HG02610 (cell line): ENCODE data around the gene PARD3B.

Experiments
- ATAC-seq: cut with Tn5 transposase; IDR thresholded peaks from one replicate; pipeline ENCODE4 v1.9.1; 2021; ENCODE audit warnings: mild to moderate bottlenecking, moderate library complexity; ENCODE audit not compliant: unreplicated experiment

PARD3B gene

DNA sequence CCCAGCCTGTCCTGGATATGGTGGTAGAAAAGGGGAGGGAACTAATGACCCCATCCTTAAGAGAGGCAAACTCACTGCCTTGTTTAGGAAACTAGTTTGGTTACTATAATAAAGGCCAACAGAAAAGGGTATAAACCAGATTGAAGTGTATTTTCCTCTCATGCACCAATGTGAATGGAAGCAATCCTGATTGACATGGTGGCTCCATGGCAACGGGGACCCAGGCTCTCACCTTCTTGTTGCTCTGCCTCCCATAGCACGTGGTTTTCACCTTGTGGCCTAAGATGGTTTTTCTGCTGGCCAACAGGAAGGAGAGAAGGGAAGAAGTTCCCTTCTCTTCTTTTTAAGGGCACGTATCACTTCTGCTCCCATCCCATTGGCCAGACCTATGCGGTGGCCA is 1069.7 kb downstream of the PARD3B start:
- ATAC-seq, result no peak

DNA sequence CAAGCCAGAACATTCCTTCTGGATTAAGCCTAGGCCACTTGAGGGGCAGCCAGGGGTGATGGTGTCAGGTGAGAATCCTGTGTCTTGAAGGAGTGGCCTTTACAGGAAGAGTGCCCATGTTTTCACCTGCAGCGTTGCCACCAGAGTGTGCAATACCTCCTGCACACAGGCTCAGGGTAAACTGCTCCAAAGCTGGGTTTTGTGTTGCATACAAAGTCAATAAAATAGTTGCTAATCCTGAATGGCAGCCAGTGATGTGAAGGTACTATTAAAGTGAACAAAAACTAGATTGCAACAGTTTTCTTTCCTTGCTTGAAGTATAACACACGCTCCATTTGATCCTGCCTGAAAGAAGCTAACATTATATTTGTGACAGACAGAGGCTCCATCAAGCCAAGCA is 1072.6 kb downstream of the PARD3B start:
- ATAC-seq, result no peak

DNA sequence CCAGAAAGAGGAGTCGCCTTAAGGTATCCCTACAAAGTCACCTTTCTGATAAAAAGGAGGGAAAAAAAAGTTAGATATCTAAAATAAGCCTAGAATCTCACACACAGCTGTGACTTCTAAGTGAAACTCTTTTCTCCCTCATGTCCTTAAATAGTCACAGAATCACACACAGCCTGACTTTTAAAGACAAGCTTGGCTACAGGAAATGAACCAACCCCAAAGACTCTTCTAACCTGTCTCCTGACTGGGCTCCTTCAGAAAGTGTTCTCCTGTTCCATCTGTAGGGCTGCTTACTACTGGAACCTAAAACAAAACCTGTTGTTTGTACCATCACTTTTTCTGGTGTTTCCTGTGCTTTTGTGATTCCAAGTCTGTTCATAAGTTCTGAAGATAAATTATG is 1074.3 kb downstream of the PARD3B start:
- ATAC-seq, result no peak

DNA sequence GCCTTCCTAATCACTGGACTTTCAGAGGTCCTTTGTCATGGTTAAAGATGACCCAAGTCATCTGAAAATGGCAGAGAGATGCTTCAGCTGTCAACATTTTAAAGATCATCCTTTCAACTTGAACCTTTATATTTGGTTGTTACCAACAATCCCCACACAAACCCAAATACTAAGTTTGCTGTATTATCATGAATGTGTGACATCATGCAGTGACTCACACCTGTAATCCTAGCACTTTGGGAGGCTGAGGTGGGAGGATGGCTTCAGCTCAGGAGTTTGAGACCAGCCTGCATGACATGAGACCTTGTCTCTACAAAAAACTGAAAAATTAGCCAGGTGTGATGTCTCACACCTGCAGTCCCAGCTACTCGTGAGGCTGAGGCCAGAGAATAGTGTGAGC is 1081.8 kb downstream of the PARD3B start:
- ATAC-seq, result no peak

DNA sequence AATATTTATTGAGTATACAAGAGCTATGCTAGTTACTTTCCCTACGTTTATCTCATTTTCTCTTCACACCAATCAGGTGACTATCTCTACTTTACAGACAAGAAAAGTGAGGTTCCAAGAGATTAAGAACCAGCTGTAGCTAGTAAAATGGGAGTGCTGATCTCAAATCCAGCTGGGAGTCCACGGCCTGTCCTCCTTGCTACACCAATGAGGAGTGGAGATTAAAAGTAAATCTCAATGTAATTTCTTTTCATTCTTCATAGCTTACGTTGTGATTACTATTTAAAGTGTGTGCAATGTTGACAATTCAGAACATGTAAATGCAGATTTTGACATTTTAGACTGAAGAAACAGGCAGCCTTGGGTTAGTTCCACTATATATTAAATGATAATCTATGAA is 1083.1 kb downstream of the PARD3B start:
- ATAC-seq, result no peak

DNA sequence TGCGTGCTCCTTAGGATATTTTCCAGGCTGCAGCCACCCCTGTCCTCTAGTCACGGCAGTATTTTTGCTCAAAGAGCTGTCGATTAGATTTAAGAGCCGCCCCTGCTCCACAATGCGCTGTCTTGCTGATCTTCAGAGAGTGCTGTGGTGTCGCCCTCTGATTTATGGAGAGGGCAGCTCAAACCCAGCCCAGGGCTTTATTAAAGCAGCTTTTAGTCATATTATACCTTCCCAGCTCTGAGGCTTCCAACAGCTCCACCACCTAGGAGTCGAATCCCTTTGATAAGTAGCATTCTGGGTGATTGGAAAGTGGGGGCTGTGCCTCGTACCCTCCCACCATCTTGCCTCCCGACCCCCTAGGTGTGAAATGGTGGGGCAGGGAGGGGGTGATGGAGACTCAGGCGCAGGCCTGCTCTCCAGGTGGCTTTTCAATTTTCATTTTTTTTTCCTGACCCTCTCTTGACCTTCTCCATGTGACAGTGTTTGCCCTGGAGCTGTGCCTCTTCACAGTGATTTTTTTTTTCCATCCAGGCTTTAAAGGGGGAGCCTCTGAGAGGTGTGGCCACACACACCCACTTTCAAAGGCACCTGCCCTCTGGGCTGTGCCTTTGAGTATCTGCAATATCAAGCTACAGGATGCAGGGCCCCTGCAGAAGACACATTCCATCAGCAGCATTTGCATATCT is 1084.0 kb downstream of the PARD3B start:
- ATAC-seq, result no peak

DNA sequence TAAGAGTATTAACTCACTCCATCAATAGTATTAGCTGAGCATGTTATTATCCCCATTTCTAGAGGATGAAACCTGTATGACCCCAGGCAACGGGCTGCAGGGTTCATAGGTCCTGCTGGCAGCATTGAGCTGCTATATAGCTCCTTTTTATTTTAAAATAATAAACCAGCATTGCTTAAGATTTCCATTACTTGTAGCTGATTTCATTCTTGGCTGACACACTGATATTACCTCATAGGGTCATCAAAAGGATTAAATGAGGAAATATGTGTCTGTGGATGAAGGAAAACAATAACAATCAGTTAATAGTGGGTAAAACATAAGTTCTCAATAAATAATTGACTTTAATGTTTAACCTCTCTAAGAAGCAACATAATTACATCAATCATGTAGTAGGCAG is 1088.7 kb downstream of the PARD3B start:
- no peak for ATAC-seq

DNA sequence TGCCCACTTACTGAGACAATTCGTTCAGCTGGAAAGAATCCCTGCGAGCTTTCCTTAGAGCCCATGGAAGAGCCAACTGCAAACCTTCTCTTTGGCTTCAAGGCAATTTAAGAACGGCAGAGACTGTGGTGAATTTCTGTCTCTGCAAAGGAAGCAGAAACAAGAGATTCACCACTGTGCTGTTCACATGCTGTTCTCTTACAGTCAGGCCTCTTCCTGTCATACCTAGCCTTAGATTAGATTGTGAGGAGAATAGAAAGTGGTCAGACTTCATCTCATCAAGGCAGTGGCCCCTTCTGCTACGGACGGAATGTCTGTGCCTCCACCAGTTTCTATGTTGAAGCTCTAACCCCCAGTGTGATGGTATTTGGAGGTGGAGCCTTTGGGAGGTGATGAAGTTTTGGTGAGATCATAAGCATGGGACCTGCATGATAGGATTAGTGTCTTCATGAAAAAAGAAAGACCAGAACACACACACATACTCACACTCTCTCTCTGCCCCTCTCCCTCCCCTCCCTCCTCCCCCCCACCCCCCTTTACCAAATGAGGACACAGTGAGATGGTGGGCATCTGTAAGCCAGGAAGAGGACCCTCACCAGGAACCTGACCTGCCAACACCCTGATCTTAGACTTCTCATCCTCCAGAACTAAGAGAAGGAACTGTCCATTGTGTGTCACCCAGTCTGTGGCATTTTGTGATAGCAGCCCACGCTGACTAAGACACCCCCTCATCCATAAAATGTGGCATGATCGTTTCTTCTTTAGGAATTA is 1091.5 kb downstream of the PARD3B start:
- ATAC-seq, result no peak

DNA sequence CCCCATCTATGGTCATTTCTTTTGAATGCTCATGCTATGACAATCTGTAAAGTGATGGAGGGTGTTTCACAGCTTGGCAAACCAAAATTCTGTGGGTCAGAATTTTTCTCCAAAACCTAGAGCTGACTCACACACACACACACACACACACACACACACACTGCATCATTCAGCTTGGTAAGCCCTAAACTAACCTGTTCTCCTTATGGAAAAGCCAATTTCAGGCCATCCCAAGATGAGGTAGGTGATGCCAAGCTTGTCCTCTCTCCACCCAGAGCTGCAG is 1092.0 kb downstream of the PARD3B start:
- ATAC-seq, result no peak

DNA sequence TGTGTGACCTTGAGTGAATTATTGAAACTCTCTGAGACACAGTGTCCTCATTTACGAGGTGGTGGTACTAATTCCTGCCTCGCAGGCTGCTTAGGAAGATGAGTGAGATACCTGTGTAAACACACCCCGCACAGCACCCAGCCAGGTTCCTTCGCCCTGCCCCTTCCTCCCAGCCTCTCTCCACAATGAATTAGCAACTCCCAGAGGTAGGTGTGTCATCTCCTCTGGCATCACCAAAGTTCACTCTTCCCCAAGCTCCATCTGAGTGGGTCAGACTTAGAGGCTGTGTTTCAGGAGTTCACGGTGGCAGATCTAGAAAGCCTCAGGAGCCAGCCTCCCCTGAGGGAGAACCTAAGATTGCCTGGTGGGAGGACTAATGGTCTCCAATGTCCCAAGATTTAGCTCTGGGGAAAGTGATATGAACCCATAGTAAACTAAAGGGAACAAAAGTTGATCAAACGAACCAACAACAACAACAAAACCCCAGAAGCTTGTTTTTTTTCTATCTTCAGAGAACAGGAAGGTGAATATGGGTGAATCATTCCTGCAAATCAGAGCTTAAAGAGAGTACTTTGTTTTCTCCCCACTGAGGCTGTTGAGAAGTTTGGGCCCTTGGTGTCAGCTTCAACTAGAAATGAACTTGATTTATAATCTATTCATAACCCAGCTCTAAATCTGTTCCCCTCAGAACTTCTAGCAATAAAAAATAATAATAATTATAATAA is 1092.7 kb downstream of the PARD3B start:
- ATAC-seq, result no peak

DNA sequence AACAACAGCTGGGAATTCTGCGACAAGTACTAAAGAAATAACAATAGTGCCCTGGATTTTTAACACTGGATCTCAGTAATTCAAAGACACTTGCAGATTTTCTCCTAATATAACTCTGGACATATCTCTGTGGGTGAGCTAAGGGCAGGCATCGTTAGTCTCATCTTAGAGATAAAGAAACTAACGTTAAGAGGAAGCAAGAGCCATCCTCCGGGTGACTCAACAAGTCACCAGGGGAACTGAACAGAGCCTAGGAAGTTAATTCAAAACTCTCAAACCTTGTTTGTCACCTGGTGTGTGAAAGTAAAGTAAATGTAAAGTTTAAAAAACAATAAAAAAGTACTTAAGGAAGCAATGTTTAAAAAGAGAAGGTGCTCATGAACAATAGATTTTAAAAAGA is 1095.4 kb downstream of the PARD3B start:
- ATAC-seq, result peak; percentile 72

DNA sequence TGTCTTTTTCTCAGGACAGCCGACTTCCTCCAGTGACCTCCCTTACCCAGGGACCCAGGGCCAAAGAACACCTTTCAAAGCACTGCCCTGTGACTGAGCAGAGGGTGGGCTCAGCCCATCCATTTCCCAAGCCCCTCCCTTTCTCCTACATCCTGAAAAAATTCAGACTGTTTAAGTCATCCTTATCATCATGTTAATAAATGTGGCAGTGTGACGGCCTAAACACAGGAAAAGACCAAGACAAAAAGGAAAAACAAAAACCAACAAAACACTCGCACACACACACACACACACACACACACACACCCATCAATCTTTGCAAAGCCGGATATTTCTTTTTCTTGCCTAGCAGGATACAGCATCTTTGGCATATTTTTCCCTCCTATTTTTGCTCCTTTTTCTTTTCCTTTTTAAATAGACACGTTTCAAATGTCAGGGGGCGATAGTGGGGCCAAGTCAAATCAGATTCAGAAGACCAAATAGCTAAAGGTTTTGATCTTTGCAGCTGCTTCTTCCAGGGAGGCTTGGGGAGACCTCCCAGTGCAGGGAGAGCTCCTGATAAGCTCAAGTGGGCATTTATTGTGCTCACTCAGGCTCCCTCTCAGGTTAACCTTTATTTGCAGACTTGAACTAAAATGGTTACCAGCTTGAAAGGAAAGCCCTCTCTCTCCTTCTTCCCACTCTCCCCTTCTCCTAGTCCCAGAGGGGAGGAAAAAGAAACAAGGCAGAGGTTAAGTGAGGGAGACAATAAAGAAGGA is 1097.5 kb downstream of the PARD3B start:
- no peak for ATAC-seq

DNA sequence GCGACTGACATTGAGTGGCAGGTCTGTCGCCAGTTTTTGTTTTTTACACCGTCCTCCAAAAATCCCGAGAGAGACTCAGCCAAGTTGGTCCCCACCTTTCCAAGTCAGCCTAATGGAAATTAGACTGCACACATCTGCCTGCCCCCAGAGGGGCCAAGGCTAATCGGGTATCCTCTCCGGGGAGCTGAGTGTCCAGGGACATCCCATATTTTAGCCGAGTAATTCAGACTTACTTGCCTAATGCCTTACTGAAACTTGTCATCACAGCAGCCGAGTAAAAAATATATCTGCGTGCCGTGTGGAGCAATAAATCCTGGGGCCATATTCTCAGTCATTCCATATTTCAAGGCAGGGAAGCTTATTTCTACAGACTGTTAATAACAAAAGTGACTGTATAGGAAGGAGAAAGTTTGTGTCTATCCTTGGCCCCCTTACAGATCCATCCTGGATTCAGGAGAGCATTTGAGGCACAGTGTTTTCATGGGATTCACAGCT is 1098.2 kb downstream of the PARD3B start:
- no peak for ATAC-seq

DNA sequence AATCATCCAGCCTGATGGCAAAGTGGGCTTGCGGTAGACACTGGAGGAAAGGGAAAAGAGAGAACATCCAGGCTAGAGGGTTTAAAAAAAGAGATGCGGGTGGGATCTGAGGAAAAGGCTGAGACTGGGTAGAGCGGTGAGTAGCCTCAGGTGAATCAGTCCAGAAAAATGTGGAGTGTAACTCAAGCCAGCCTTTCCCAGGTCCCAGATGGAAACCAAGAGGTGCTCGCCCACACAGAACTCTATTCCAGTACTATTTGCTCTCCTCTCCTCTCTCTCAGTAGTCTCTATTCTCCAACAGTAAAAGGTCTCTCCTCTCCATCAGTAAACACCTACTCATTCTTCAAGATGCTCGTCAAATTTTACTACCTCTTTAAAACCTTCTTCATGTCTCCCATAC is 1098.7 kb downstream of the PARD3B start:
- no peak for ATAC-seq

DNA sequence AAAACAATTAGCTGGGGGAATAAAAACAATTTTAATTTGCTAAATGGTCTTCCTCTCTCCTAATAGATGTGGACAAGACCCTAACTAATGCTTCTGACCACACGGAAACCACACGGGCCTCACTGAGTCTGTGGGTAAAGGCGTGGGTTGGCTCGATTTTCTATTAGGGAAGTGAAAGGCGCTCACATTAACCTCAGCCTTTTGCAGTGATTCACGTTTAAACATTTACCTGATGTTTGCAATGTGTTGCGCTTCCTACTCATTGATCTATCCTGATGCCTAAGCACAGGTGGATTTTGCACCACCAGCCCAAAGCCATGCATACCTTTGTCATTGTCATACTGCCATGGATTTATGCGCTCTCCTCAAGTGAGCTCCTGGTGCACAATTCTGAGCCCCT is 1101.4 kb downstream of the PARD3B start:
- peak; percentile 92 for ATAC-seq

DNA sequence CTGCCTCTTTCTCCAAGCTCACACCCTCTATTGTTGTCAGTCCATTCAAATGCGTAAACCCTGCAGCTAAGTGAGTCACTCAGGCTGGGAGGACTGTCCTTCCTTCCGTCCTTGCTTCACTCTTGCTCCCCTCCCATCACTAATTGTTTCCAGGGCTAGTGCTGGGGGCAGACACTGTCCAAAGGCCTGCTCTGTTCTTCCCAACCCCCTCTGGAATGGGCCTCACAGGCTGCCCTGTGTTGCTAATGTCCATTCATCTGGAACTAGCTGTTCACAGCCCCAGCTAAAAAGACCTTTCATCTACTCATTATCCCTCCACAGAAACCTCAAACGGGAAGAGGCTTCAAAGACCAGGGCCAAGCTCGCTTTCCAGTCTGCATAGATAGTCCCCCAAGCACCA is 1105.2 kb downstream of the PARD3B start:
- no peak for ATAC-seq

DNA sequence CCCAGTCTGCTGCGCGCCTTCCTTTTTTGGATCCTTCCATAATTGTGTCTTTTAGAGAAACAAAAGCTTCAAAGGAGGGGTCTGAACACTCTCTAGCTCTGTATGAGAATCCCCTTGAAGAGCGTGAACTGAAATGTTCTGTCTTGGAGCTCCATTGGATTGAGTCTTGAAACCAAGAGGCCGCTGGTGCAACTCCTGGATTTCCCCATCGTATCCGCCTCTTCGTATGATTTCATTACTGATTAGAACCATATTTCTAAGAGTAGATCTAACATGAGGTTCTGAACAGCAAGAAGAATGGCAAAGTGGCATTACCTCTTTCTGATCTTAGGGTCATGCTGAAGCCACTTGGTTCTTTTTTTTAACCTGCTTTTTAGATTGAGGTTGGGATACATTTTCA is 1105.7 kb downstream of the PARD3B start:
- no peak for ATAC-seq

DNA sequence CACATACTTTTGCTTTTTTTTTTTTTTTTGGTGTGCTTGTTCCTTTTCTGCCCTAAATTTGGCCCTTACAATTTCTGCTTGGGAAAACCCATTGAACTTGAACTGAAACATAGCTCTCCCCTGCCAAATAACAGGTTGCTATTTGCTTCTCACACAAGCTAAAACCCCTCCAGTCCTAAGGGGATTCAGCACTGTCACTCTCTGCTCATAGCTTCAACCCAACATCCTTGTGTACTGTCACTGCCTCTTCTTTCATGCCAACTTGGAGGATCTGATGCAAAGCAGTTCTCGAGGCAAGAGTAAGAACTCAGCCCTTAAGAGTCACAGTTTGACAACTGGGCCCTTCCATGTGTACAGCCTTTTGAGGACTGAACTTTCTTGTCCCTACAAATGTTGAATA is 1106.4 kb downstream of the PARD3B start:
- ATAC-seq, result no peak

DNA sequence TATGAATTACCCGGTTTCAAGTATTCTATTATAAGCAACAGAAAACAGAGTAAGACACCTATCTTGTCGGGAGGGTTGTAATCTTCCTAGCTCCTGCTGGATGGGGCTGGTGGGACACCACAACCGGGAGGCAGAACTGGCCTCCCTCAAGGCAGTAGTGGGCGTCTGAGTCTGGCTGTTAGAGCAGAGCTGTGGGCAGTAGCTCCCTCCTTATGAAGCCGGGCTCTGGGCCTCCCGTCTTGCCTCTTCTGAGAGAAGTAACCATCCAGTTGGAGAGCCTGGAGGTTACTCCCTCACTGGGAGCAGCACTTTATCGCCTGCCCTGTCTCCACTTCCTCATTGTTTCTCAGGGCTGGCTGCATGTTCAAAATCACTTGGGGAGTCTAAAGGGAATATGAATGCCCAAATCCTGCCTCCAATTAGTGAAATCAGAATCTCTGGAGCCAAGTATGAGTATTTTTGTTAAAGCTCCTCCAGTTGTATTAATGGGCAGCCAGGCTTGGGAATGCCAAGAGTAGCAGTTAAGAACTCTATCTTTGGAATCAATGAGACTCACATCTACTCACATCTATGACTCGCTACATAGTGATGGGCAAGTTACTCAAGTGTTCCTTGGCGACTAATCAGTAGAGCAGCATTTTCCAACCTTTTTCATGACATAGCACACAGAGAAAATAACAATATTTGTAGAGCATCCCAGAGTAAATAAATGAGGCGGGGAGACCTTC is 1109.8 kb downstream of the PARD3B start:
- ATAC-seq, result no peak

DNA sequence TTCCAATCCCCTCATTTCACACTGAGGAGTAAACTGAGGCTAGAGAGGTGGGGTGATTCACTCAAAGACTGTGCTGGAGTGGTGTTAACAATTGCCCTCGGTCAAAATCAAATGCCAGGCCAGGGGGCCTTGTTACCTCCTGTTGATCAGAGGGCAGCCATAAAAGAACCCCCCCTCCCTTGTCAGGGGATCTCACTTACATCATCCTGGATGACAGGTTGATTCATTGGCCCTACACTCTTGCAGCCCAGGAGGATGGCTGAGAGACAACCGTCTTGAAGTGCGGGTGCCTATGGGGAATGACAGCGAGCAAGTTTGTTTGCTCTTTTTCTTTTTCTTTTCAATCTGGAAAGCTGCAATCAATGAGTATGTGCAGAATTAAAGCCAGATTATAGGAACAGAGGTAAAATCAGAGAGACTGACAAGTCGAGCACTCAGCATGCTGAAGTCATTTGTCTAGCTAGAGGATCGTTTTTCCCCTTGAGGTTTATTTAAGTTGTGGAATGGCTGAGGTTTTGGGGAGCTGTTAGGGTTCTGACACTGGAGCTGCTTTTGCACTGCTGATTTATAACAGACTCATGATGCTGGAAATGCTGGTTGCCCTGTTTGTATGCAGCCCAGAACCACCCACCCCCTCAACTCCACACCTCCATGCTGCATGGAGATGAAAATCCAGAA is 1110.6 kb downstream of the PARD3B start:
- no peak for ATAC-seq
